K562 (cell line): ENCODE data around the gene TMOD3.

Experiments
- FOXK1 ChIP-seq: sonication (generic); formaldehyde crosslinking; IDR thresholded peaks from 2 replicates; pipeline ENCODE4 v1.8.0; 2022; ENCODE audit warnings: missing genetic modification reagents, mild to moderate bottlenecking, borderline replicate concordance
- MTA1 ChIP-seq: fragments of 450-650 bp; IDR thresholded peaks from 2 replicates; pipeline ENCODE4 v1.6.1; 2017; ENCODE audit warnings: borderline replicate concordance
- ZNF311 ChIP-seq: fragments of 250-450 bp; sonication (Bioruptor Pico); IDR thresholded peaks from 2 replicates; pipeline ENCODE4 v1.4.0; 2020; ENCODE audit warnings: mild to moderate bottlenecking, moderate library complexity
- ZNF589 ChIP-seq: fragments of 200-800 bp; sonication (Bioruptor generic); IDR thresholded peaks from 2 replicates; pipeline ENCODE4 v1.6.1; 2016; ENCODE audit warnings: low read depth, missing genetic modification characterization, missing compliant biosample characterization
- TF ChIP-seq, protein P1 (sequence below): fragments of 250-450 bp; sonication (Bioruptor Pico); IDR thresholded peaks from 2 replicates; pipeline ENCODE4 v1.5.0; 2021
- TF ChIP-seq, protein P2 (sequence below), 3 experiments: IDR thresholded peaks in 2 of 3; conservative IDR thresholded peaks in 1 of 3; 2 replicates each; pipeline ENCODE4 v1.5.1; 2011 to 2012; ENCODE audit warnings: low read length in 3 of 3, mild to moderate bottlenecking in 3 of 3, control low read depth in 2 of 3, improper control_type of control experiment in 1 of 3, inconsistent platforms in 1 of 3, low read depth in 1 of 3, mixed read lengths in 1 of 3, moderate library complexity in 1 of 3; ENCODE audit not compliant: insufficient read depth in 2 of 3

GRCh38 chr15:51837792-51838251 is 8.4 kb downstream of the TMOD3 start:
- no peak for TF ChIP-seq FOXK1 (CRISPR knock-in tag)
- TF ChIP-seq, protein P1, sequence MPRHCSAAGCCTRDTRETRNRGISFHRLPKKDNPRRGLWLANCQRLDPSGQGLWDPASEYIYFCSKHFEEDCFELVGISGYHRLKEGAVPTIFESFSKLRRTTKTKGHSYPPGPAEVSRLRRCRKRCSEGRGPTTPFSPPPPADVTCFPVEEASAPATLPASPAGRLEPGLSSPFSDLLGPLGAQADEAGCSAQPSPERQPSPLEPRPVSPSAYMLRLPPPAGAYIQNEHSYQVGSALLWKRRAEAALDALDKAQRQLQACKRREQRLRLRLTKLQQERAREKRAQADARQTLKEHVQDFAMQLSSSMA (CRISPR knock-in tag): no peak
- no peak for TF ChIP-seq ZNF311 (CRISPR knock-in tag)
- TF ChIP-seq ZNF589 (CRISPR knock-in tag): no peak
- TF ChIP-seq, protein P2, sequence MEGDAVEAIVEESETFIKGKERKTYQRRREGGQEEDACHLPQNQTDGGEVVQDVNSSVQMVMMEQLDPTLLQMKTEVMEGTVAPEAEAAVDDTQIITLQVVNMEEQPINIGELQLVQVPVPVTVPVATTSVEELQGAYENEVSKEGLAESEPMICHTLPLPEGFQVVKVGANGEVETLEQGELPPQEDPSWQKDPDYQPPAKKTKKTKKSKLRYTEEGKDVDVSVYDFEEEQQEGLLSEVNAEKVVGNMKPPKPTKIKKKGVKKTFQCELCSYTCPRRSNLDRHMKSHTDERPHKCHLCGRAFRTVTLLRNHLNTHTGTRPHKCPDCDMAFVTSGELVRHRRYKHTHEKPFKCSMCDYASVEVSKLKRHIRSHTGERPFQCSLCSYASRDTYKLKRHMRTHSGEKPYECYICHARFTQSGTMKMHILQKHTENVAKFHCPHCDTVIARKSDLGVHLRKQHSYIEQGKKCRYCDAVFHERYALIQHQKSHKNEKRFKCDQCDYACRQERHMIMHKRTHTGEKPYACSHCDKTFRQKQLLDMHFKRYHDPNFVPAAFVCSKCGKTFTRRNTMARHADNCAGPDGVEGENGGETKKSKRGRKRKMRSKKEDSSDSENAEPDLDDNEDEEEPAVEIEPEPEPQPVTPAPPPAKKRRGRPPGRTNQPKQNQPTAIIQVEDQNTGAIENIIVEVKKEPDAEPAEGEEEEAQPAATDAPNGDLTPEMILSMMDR (IDR thresholded peaks at IDR 0.05 in 2 of 3, conservative IDR thresholded peaks at IDR 0.05 in 1 of 3; ENCODE audit: insufficient read depth in 2 of 3, low read depth in 1 of 3, low read length in 3 of 3): no peak
- TF ChIP-seq MTA1: no peak
